ENCODE results near the gene CARM1.
A peak's percentile ranks its signal among the peaks of the same experiment; 100 is the strongest.
"Not testable (repeated sequence)": the region's sequence is repeated elsewhere in the genome, so short reads cannot be mapped to it uniquely, and the experiment has no call there.

CARM1 gene

GRCh38 chr19:10852941-10853340, 18.4 kb upstream of the CARM1 start:
- Histone ChIP-seq H3K9me3 (replicated peaks in 1 of 11) (no peaks in the 10 kb centered on the region), H3K27ac (no peak overlapping the region), H3K4me1 (peaks cover 11 to 39% (median 18%) of the 10 kb centered on the region in 10 experiments; a peak in 19 of 20 replicates), H3K4me2 (peak overlapping the region in 3 of 11 experiments; percentile 5 to 23 (median 18); a peak in 5 of 22 replicates), H3K27me3 (no peaks in the 10 kb centered on the region), H4K20me1 (no peaks in the 10 kb centered on the region), H3K4me3 (no peak overlapping the region), H3K9ac (no peak overlapping the region), H3K36me3 (peaks cover 0 to 45% (median 8%) of the 10 kb centered on the region in 11 experiments; a peak in 11 of 22 replicates)
- no peak for TF ChIP-seq Cebpa-rat (IDR thresholded peaks at IDR 0.05)

- no peaks in the 10 kb centered on the region for H3K27me3 ChIP-seq
- TF ChIP-seq Cebpa-rat (IDR thresholded peaks at IDR 0.05): no peak
- peaks cover 0 to 52% (median 8%) of the 10 kb centered on the region in 11 experiments; a peak in 11 of 22 replicates for H3K36me3 ChIP-seq
- H4K20me1 ChIP-seq: no peaks in the 10 kb centered on the region
- peaks cover 0 to 25% (median 5%) of the 10 kb centered on the region in 10 experiments; a peak in 11 of 20 replicates for H3K4me1 ChIP-seq
- H3K9ac ChIP-seq: no peak overlapping the region
- H3K27ac ChIP-seq: no peak overlapping the region; a peak in 1 of 22 replicates
- peak overlapping the region in 4 of 11 experiments; percentile 6 to 43 (median 13); a peak in 2 of 22 replicates for H3K4me2 ChIP-seq
- no peak overlapping the region for H3K4me3 ChIP-seq
- no peaks in the 10 kb centered on the region for H3K9me3 ChIP-seq (replicated peaks in 1 of 11)
Observed at GRCh38 chr19:10854350-10855089, 16.8 kb upstream of the CARM1 start.

GRCh38 chr19:10855879-10856522, 15.4 kb upstream of the CARM1 start:
- H3K4me1 ChIP-seq: peaks cover 0 to 19% (median 8%) of the 10 kb centered on the region in 10 experiments; a peak in 12 of 20 replicates
- H3K4me2 ChIP-seq: no peak overlapping the region
- no peak overlapping the region for H3K9ac ChIP-seq
- no peaks in the 10 kb centered on the region for H4K20me1 ChIP-seq
- no peak overlapping the region for H3K27ac ChIP-seq
- no peaks in the 10 kb centered on the region for H3K27me3 ChIP-seq
- H3K36me3 ChIP-seq: peaks cover 0 to 53% (median 8%) of the 10 kb centered on the region in 11 experiments; a peak in 11 of 22 replicates
- H3K9me3 ChIP-seq (replicated peaks in 1 of 11): no peaks in the 10 kb centered on the region
- TF ChIP-seq Cebpa-rat (IDR thresholded peaks at IDR 0.05): no peak
- no peak overlapping the region for H3K4me3 ChIP-seq

- H3K4me2 ChIP-seq; H3K27me3 ChIP-seq; H3K9ac ChIP-seq; H3K4me3 ChIP-seq; H4K20me1 ChIP-seq; H3K9me3 ChIP-seq (replicated peaks in 1 of 11); H3K27ac ChIP-seq: not testable (repeated sequence)
- H3K36me3 ChIP-seq: peaks cover 0 to 48% (median 8%) of the 10 kb centered on the region in 11 experiments; a peak in 11 of 22 replicates
- H3K4me1 ChIP-seq: peaks cover 0 to 24% (median 8%) of the 10 kb centered on the region in 10 experiments; a peak in 12 of 20 replicates
Observed at GRCh38 chr19:10856899-10857298, 14.5 kb upstream of the CARM1 start.

GRCh38 chr19:10858204-10858828, 13.0 kb upstream of the CARM1 start:
- Histone ChIP-seq H3K36me3 (peaks cover 0 to 43% (median 8%) of the 10 kb centered on the region in 11 experiments; a peak in 11 of 22 replicates), H3K9me3 (replicated peaks in 1 of 11) (no peaks in the 10 kb centered on the region), H3K4me1 (peaks cover 5 to 27% (median 15%) of the 10 kb centered on the region in 10 experiments; a peak in 18 of 20 replicates), H4K20me1 (no peaks in the 10 kb centered on the region), H3K4me2 (no peak overlapping the region), H3K27ac (no peak overlapping the region), H3K4me3 (no peak overlapping the region), H3K27me3 (no peaks in the 10 kb centered on the region), H3K9ac (no peak overlapping the region)
- TF ChIP-seq Cebpa-rat (IDR thresholded peaks at IDR 0.05): no peak

GRCh38 chr19:10861103-10861651, 10.2 kb upstream of the CARM1 start:
- TF ChIP-seq Cebpa-rat (IDR thresholded peaks at IDR 0.05): no peak
- peak overlapping the region in 1 of 11 experiments; percentile 5; a peak in 1 of 22 replicates for H3K27ac ChIP-seq
- H3K9ac ChIP-seq: no peak overlapping the region
- H3K4me1 ChIP-seq: peaks cover 21 to 38% (median 28%) of the 10 kb centered on the region in 10 experiments
- H3K27me3 ChIP-seq: no peaks in the 10 kb centered on the region
- peak overlapping the region in 4 of 11 experiments; percentile 10 to 40 (median 23); a peak in 3 of 22 replicates for H3K4me2 ChIP-seq
- no peaks in the 10 kb centered on the region for H4K20me1 ChIP-seq
- H3K9me3 ChIP-seq (replicated peaks in 1 of 11): no peaks in the 10 kb centered on the region
- no peak overlapping the region for H3K4me3 ChIP-seq
- peaks cover 0 to 28% (median 8%) of the 10 kb centered on the region in 11 experiments; a peak in 11 of 22 replicates for H3K36me3 ChIP-seq

GRCh38 chr19:10862561-10863106, 8.7 kb upstream of the CARM1 start:
- Histone ChIP-seq H4K20me1 (no peaks in the 10 kb centered on the region), H3K36me3 (peaks cover 0 to 17% (median 0%) of the 10 kb centered on the region in 11 experiments; a peak in 8 of 22 replicates), H3K4me3 (no peak overlapping the region), H3K4me2 (peak overlapping the region in 9 of 11 experiments; percentile 9 to 62 (median 31); a peak in 13 of 22 replicates), H3K9me3 (replicated peaks in 1 of 11) (no peaks in the 10 kb centered on the region), H3K27ac (peak overlapping the region in 7 of 11 experiments; percentile 45 to 61 (median 47); a peak in 12 of 22 replicates), H3K9ac (peak overlapping the region in 5 of 11 experiments; percentile 18 to 38 (median 21); a peak in 3 of 22 replicates), H3K4me1 (peaks cover 21 to 52% (median 31%) of the 10 kb centered on the region in 10 experiments), H3K27me3 (no peaks in the 10 kb centered on the region)
- TF ChIP-seq Cebpa-rat (IDR thresholded peaks at IDR 0.05): no peak

GRCh38 chr19:10863107-10863717, 8.1 kb upstream of the CARM1 start:
- H4K20me1 ChIP-seq: no peaks in the 10 kb centered on the region
- peaks cover 26 to 58% (median 36%) of the 10 kb centered on the region in 10 experiments for H3K4me1 ChIP-seq
- H3K9ac ChIP-seq: peak overlapping the region in 10 of 11 experiments; percentile 3 to 41 (median 26); a peak in 9 of 22 replicates
- H3K36me3 ChIP-seq: peaks cover 0 to 13% (median 0%) of the 10 kb centered on the region in 11 experiments; a peak in 7 of 22 replicates
- H3K27ac ChIP-seq: peak overlapping the region in 9 of 11 experiments; percentile 21 to 61 (median 46); a peak in 16 of 22 replicates
- H3K9me3 ChIP-seq (replicated peaks in 1 of 11): no peaks in the 10 kb centered on the region
- no peaks in the 10 kb centered on the region for H3K27me3 ChIP-seq
- no peak for TF ChIP-seq Cebpa-rat (IDR thresholded peaks at IDR 0.05)
- peak overlapping the region in 10 of 11 experiments; percentile 23 to 62 (median 50); a peak in 16 of 22 replicates for H3K4me2 ChIP-seq
- no peak overlapping the region for H3K4me3 ChIP-seq
